Fibroblast of villous mesenchyme (primary cell): Measurements from ENCODE around the gene UBIAD1. TPM values are rescaled to one million over a fixed set of nuclear protein-coding genes. Genes with fewer than 3 reads are reported as not detected.
"Not testable (repeated sequence)": the region's sequence is repeated elsewhere in the genome, so short reads cannot be mapped to it uniquely, and the experiment has no call there.

Experiments used
- DNase-seq: peaks from one replicate; pipeline ENCODE4 v3.0.0-alpha.2; 2010; ENCODE audit warnings: low read depth
- H3K4me3 ChIP-seq: 2 replicates; pipeline ENCODE4 v1.5.1; 2011; ENCODE audit warnings: low read depth, mild to moderate bottlenecking, low read length
- CTCF ChIP-seq: IDR thresholded peaks from 2 replicates; pipeline ENCODE4 v1.5.1; 2012; ENCODE audit warnings: low read depth, mild to moderate bottlenecking, low read length; ENCODE audit not compliant: insufficient read depth
- total RNA-seq: library from RNA; depleted of rRNA; stranded (reverse); fragments of >200 nt; gene quantifications from 2 replicates; pipeline ENCODE4 v1.2.3, GENCODE V29; 2012

UBIAD1 gene
- total RNA-seq, 1 donor = 9.5 TPM

GRCh38 chr1:11298390-11299224, 25.6 kb downstream of the UBIAD1 start:
- DNase-seq = no peak
- no peak overlapping the region for H3K4me3 ChIP-seq
- no peak for TF ChIP-seq CTCF

- TF ChIP-seq CTCF = no peak
- no peak for DNase-seq
- H3K4me3 ChIP-seq = no peak overlapping the region
Observed at GRCh38 chr1:11299225-11299574, 26.2 kb downstream of the UBIAD1 start.

- H3K4me3 ChIP-seq = no peak overlapping the region
- TF ChIP-seq CTCF = no peak
- no peak for DNase-seq
Observed at GRCh38 chr1:11301601-11302000, 28.6 kb downstream of the UBIAD1 start.

- no peak for TF ChIP-seq CTCF
- no peak for DNase-seq
- no peak overlapping the region for H3K4me3 ChIP-seq
Observed at GRCh38 chr1:11302366-11302765, 29.4 kb downstream of the UBIAD1 start.

- not testable (repeated sequence) for H3K4me3 ChIP-seq, DNase-seq
Observed at GRCh38 chr1:11305516-11305915, 32.5 kb downstream of the UBIAD1 start.

GRCh38 chr1:11307852-11308251, 34.9 kb downstream of the UBIAD1 start:
- no peak for TF ChIP-seq CTCF
- no peak for DNase-seq
- no peak overlapping the region for H3K4me3 ChIP-seq

- no peak for TF ChIP-seq CTCF
- DNase-seq = no peak
- H3K4me3 ChIP-seq = no peak overlapping the region
Observed at GRCh38 chr1:11308699-11309224, 35.8 kb downstream of the UBIAD1 start.
